Measurements from ENCODE around the gene PQBP1.
"Not testable (repeated sequence)": the region's sequence is repeated elsewhere in the genome, so short reads cannot be mapped to it uniquely, and the experiment has no call there.

Gene PQBP1

DNA sequence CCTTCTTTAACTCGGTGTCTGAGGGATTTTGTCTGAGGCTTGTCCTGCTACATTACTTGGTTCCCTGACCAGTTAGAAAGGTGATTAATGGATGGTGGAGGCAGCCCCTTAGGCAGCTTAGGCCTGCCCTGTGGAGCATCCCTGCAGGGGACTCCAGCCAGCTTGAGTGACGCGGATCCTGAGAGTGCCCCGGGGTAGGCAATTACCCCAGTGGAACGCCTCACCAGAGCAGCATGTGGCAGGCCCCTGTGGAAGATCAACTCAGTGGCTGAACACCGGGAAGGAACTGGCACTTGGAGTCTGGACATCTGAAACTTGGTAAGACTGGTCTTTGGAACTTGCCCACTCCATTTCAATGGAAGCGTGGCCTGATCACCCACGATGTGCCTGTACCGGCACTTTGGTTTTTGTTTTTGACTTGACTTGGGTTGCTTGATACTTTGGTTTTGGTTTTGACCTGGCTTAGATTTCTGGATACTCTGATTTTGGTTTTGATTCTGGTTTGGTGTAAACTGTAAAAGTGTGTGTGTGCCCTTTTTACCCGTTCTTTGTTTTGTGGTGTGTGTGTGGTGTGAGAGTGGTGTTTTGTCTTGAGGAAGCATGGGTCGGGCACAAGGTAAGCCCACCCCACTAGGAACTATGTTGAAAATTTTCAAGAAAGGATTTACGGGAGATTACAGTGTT lies 43.5 kb upstream of the PQBP1 start:
- H3K27ac ChIP-seq (replicated peaks); H3K4me3 ChIP-seq (replicated peaks; ENCODE audit: insufficient read depth, low read length); H3K27me3 ChIP-seq (ENCODE audit: insufficient read depth, poor library complexity, severe bottlenecking); DNase-seq (ENCODE audit: low read depth in 1 of 2, low spot score in 1 of 2): not testable (repeated sequence)

DNA sequence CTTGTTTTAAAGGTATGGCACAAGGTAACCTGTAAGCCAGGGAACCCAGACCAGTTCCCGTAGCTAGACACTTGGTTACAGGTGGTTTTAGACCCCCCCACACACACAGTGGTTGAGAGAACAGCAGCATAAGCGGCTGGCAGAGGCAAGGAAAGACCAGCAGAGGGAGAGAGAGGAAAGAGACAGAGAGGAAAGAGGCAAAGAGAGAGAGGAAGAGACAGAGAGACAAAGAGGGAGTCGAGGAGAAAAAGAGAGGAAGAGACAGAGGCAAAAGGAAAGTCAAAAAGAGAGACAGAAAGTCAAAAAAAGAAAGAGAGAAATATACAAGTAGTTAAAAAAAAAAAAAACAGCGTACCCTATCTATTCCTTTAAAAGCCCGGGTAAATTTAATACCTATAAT lies 42.8 kb upstream of the PQBP1 start:
- TF ChIP-seq, protein P1, sequence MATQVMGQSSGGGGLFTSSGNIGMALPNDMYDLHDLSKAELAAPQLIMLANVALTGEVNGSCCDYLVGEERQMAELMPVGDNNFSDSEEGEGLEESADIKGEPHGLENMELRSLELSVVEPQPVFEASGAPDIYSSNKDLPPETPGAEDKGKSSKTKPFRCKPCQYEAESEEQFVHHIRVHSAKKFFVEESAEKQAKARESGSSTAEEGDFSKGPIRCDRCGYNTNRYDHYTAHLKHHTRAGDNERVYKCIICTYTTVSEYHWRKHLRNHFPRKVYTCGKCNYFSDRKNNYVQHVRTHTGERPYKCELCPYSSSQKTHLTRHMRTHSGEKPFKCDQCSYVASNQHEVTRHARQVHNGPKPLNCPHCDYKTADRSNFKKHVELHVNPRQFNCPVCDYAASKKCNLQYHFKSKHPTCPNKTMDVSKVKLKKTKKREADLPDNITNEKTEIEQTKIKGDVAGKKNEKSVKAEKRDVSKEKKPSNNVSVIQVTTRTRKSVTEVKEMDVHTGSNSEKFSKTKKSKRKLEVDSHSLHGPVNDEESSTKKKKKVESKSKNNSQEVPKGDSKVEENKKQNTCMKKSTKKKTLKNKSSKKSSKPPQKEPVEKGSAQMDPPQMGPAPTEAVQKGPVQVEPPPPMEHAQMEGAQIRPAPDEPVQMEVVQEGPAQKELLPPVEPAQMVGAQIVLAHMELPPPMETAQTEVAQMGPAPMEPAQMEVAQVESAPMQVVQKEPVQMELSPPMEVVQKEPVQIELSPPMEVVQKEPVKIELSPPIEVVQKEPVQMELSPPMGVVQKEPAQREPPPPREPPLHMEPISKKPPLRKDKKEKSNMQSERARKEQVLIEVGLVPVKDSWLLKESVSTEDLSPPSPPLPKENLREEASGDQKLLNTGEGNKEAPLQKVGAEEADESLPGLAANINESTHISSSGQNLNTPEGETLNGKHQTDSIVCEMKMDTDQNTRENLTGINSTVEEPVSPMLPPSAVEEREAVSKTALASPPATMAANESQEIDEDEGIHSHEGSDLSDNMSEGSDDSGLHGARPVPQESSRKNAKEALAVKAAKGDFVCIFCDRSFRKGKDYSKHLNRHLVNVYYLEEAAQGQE (IDR thresholded peaks at IDR 0.05; ENCODE audit: insufficient replicate concordance, low read depth): no peak
- TF ChIP-seq POLR2AphosphoS5 (IDR thresholded peaks at IDR 0.05; ENCODE audit: low read depth) (no peak), SPI1 (IDR thresholded peaks at IDR 0.05; ENCODE audit: borderline replicate concordance, low read depth) (no peak), GABPA (IDR thresholded peaks at IDR 0.05; ENCODE audit: low read depth) (no peak)
- TF ChIP-seq, protein P2, sequence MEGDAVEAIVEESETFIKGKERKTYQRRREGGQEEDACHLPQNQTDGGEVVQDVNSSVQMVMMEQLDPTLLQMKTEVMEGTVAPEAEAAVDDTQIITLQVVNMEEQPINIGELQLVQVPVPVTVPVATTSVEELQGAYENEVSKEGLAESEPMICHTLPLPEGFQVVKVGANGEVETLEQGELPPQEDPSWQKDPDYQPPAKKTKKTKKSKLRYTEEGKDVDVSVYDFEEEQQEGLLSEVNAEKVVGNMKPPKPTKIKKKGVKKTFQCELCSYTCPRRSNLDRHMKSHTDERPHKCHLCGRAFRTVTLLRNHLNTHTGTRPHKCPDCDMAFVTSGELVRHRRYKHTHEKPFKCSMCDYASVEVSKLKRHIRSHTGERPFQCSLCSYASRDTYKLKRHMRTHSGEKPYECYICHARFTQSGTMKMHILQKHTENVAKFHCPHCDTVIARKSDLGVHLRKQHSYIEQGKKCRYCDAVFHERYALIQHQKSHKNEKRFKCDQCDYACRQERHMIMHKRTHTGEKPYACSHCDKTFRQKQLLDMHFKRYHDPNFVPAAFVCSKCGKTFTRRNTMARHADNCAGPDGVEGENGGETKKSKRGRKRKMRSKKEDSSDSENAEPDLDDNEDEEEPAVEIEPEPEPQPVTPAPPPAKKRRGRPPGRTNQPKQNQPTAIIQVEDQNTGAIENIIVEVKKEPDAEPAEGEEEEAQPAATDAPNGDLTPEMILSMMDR (IDR thresholded peaks at IDR 0.05; ENCODE audit: insufficient read depth, low read length): no peak
- Histone ChIP-seq H3K27ac (replicated peaks) (no peak overlapping the region), H3K4me3 (replicated peaks; ENCODE audit: insufficient read depth, low read length) (no peak overlapping the region), H3K27me3 (ENCODE audit: insufficient read depth, poor library complexity, severe bottlenecking) (no peaks in the 10 kb centered on the region)
- peak in 1 of 2 experiments; percentile 13 for DNase-seq (ENCODE audit: low read depth in 1 of 2, low spot score in 1 of 2)

DNA sequence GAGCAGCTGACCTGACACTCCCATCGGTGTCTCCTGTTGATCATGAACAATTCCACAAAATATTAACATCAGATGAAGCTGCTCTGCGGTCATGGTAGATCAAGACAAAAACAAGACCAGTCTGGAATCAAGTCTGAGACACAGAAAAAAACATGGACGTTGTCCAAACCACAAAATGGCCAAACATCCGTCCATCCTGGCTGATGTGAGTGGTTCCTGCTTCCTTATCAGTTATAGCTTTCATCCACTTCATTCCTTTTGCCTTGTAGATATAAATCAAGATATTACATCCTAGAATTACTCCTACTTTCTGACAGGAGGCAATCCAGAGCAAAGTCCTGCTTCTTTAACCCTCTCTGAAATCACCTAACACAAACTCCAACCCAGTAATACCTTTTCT lies 33.5 kb upstream of the PQBP1 start:
- Histone ChIP-seq H3K4me3 (replicated peaks; ENCODE audit: insufficient read depth, low read length) (no peak overlapping the region), H3K27ac (replicated peaks) (no peak overlapping the region), H3K27me3 (ENCODE audit: insufficient read depth, poor library complexity, severe bottlenecking) (no peaks in the 10 kb centered on the region)
- no peak for TF ChIP-seq POLR2AphosphoS5 (IDR thresholded peaks at IDR 0.05; ENCODE audit: low read depth)
- TF ChIP-seq, protein P2 (IDR thresholded peaks at IDR 0.05; ENCODE audit: insufficient read depth, low read length): no peak
- no peak for TF ChIP-seq SPI1 (IDR thresholded peaks at IDR 0.05; ENCODE audit: borderline replicate concordance, low read depth)
- TF ChIP-seq GABPA (IDR thresholded peaks at IDR 0.05; ENCODE audit: low read depth): no peak
- TF ChIP-seq, protein P1 (IDR thresholded peaks at IDR 0.05; ENCODE audit: insufficient replicate concordance, low read depth): no peak
- no peak for DNase-seq (ENCODE audit: low read depth in 1 of 2, low spot score in 1 of 2)

DNA sequence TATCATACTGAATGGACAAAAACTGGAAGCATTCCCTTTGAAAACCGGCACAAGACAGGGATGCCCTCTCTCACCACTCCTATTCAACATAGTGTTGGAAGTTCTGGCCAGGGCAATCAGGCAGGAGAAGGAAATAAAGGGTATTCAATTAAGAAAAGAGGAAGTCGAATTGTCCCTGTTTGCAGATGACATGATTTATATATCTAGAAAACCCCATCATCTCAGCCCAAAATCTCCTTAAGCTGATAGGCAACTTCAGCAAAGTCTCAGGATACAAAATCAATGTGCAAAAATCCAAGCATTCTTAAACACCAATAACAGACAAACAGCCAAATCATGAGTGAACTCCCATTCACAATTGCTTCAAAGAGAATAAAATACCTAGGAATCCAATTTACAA lies 25.7 kb upstream of the PQBP1 start:
- H3K27ac ChIP-seq (replicated peaks); H3K4me3 ChIP-seq (replicated peaks; ENCODE audit: insufficient read depth, low read length); DNase-seq (ENCODE audit: low read depth in 1 of 2, low spot score in 1 of 2); H3K27me3 ChIP-seq (ENCODE audit: insufficient read depth, poor library complexity, severe bottlenecking): not testable (repeated sequence)

DNA sequence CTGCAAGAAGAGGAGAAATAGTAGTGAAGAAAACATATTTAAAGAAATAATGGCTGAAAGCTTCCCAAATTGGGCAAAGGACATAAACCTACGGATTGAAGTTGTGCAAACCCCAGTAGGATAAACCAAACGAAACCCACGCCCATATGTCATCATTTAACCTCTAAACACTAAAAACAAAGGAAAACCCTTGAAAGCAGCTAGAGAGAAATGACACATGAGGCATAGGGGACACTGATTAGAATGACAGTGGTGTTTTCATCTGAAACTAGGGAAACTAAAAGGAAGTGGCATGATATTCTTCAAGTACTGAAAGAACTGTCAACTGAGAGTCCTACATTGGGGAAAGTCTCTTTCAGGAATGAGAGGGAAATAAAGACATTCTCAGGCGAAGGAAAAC lies 20.8 kb upstream of the PQBP1 start:
- not testable (repeated sequence) for H3K27me3 ChIP-seq (ENCODE audit: insufficient read depth, poor library complexity, severe bottlenecking); DNase-seq (ENCODE audit: low read depth in 1 of 2, low spot score in 1 of 2); H3K4me3 ChIP-seq (replicated peaks; ENCODE audit: insufficient read depth, low read length); H3K27ac ChIP-seq (replicated peaks)
